ENCODE measurements around the gene PI4KA.

GRCh38 chr22:20836987-20837823 is 21.4 kb downstream of the PI4KA start:
- TF ChIP-seq RARB (CRISPR knock-in tag; IDR thresholded peaks at IDR 0.05), result no peak
- no peak for TF ChIP-seq PPARA (CRISPR knock-in tag; IDR thresholded peaks at IDR 0.05; ENCODE audit: borderline replicate concordance)

All from SK-N-SH treated with all-trans-retinoic acid at 6 μM for 48 hours (cell line).